Parathyroid adenoma (tissue), 2 donors: ENCODE data around the gene CNNM4.
A peak's percentile ranks its signal among the peaks of the same experiment; 100 is the strongest.

ENCODE experiments used
- H2AFZ ChIP-seq: fragments of 300-600 bp; sonication (generic); one replicate; pipeline ENCODE4 v1.7.0; 2017; ENCODE audit warnings: antibody characterized with exemption, mild to moderate bottlenecking
- H3K27ac ChIP-seq: fragments of 300-600 bp; sonication (generic); one replicate; pipeline ENCODE4 v1.7.0; 2017
- H3K27me3 ChIP-seq: fragments of 300-600 bp; sonication (generic); one replicate; pipeline ENCODE4 v1.7.0; 2017; ENCODE audit warnings: low read length; ENCODE audit not compliant: control insufficient read depth, insufficient read depth
- H3K36me3 ChIP-seq: fragments of 300-600 bp; sonication (generic); one replicate; pipeline ENCODE4 v1.7.0; 2017; ENCODE audit warnings: low read length; ENCODE audit not compliant: control insufficient read depth, insufficient read depth
- H3K4me1 ChIP-seq: fragments of 300-600 bp; sonication (generic); one replicate; pipeline ENCODE4 v1.7.0; 2017; ENCODE audit warnings: control low read depth
- H3K4me2 ChIP-seq: fragments of 300-600 bp; sonication (generic); one replicate; pipeline ENCODE4 v1.7.0; 2017; ENCODE audit warnings: low read length
- H3K4me3 ChIP-seq: fragments of 300-600 bp; sonication (generic); one replicate; pipeline ENCODE4 v1.7.0; 2017; ENCODE audit warnings: low read depth, low read length
- H3K79me2 ChIP-seq: fragments of 300-600 bp; sonication (generic); one replicate; pipeline ENCODE4 v1.7.0; 2017; ENCODE audit warnings: control low read depth
- H3K9ac ChIP-seq: fragments of 300-600 bp; sonication (generic); one replicate; pipeline ENCODE4 v1.7.0; 2017; ENCODE audit warnings: mild to moderate bottlenecking
- H3K9me3 ChIP-seq: fragments of 300-600 bp; sonication (generic); one replicate; pipeline ENCODE4 v1.7.0; 2017; ENCODE audit warnings: low read length; ENCODE audit not compliant: control insufficient read depth
- CTCF ChIP-seq: fragments of 300-600 bp; sonication (generic); IDR thresholded peaks from one replicate; pipeline ENCODE4 v1.7.0; 2017; ENCODE audit warnings: antibody characterized with exemption, mild to moderate bottlenecking
- donor health status: primary hyperparathyroidism.

The CNNM4 gene

GRCh38 chr2:96832408-96832753 lies 71.7 kb downstream of the CNNM4 start:
- Histone ChIP-seq H3K4me2 (no peak overlapping the region), H3K36me3 (no peaks in the 10 kb centered on the region), H3K79me2 (no peaks in the 10 kb centered on the region), H3K27ac (peak overlapping the region; percentile 90), H3K9ac (no peak overlapping the region), H2AFZ (peak overlapping the region; percentile 81), H3K4me1 (peaks cover 15% of the 10 kb centered on the region), H3K27me3 (no peaks in the 10 kb centered on the region), H3K4me3 (no peak overlapping the region), H3K9me3 (no peaks in the 10 kb centered on the region)
- no peak for TF ChIP-seq CTCF

GRCh38 chr2:96832754-96833507 lies 72.2 kb downstream of the CNNM4 start:
- Histone ChIP-seq H3K79me2 (no peaks in the 10 kb centered on the region), H3K27ac (peak overlapping the region; percentile 90)
- TF ChIP-seq CTCF = no peak

DNA sequence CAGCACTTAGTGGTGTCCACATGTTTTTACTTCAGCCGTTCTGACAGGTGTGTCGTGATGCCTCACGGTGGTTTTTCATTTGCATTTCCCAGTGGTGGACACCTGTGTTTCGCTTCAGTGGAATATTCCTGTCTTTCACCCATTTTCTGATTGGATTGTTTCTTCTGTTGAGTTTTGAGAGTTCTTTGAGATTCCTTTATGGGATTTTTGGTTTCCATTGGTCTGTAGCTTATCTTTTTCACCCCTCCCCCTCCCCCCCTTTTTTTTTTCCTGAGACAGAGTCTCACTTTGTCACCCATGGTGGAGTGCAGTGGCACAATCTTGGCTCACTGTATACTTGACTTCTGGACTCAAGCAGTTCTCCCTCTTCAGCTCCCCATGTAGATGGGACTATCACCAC lies 75.1 kb downstream of the CNNM4 start:
- TF ChIP-seq CTCF = no peak
- Histone ChIP-seq H3K4me3 (no peak overlapping the region), H3K9ac (no peak overlapping the region), H3K4me2 (no peak overlapping the region), H3K4me1 (peaks cover 27% of the 10 kb centered on the region), H3K27me3 (no peaks in the 10 kb centered on the region), H3K79me2 (no peaks in the 10 kb centered on the region), H2AFZ (no peak overlapping the region), H3K36me3 (no peaks in the 10 kb centered on the region), H3K9me3 (no peaks in the 10 kb centered on the region), H3K27ac (no peak overlapping the region)

More at GRCh38 chr2:96832754-96833507, 72.2 kb downstream of the CNNM4 start:
- no peak overlapping the region for H3K9ac ChIP-seq
- H3K36me3 ChIP-seq = no peaks in the 10 kb centered on the region
- H3K4me1 ChIP-seq = peaks cover 15% of the 10 kb centered on the region
- peak overlapping the region; percentile 81 for H2AFZ ChIP-seq
- no peaks in the 10 kb centered on the region for H3K27me3 ChIP-seq
- peak overlapping the region; percentile 26 for H3K4me2 ChIP-seq
- no peaks in the 10 kb centered on the region for H3K9me3 ChIP-seq
- no peak overlapping the region for H3K4me3 ChIP-seq

GRCh38 chr2:96837575-96837974 lies 76.9 kb downstream of the CNNM4 start:
- Histone ChIP-seq H3K4me1 (peaks cover 25% of the 10 kb centered on the region), H3K36me3 (no peaks in the 10 kb centered on the region), H2AFZ (no peak overlapping the region), H3K9me3 (no peaks in the 10 kb centered on the region), H3K79me2 (no peaks in the 10 kb centered on the region), H3K27me3 (no peaks in the 10 kb centered on the region), H3K4me2 (no peak overlapping the region), H3K27ac (no peak overlapping the region), H3K4me3 (no peak overlapping the region), H3K9ac (no peak overlapping the region)
- TF ChIP-seq CTCF = no peak
